HUES48 (cell line): Measurements from ENCODE around the gene ZBTB20.

ENCODE experiments used
- H3K27ac ChIP-seq: one replicate; pipeline ENCODE4 v1.7.0; 2013; ENCODE audit warnings: low read depth, low read length, inconsistent platforms
- H3K27me3 ChIP-seq: 2 replicates; pipeline ENCODE4 v1.6.1; 2013; ENCODE audit warnings: mild to moderate bottlenecking, low read length; ENCODE audit not compliant: control insufficient read depth, insufficient read depth
- H3K36me3 ChIP-seq: 2 replicates; pipeline ENCODE4 v1.6.1; 2013; ENCODE audit warnings: low read length; ENCODE audit not compliant: control insufficient read depth, insufficient read depth
- H3K4me1 ChIP-seq: 2 replicates; pipeline ENCODE4 v1.6.1; 2013; ENCODE audit warnings: mild to moderate bottlenecking, low read length; ENCODE audit not compliant: control insufficient read depth, insufficient read depth
- H3K4me3 ChIP-seq: 2 replicates; pipeline ENCODE4 v1.5.1; 2013; ENCODE audit warnings: mild to moderate bottlenecking, low read depth, low read length
- H3K9ac ChIP-seq: 2 replicates; pipeline ENCODE4 v1.6.1; 2013; ENCODE audit warnings: mild to moderate bottlenecking, low read depth, low read length, moderate library complexity
- H3K9me3 ChIP-seq: 2 replicates; pipeline ENCODE4 v1.6.1; 2013; ENCODE audit warnings: low read length; ENCODE audit not compliant: control insufficient read depth, insufficient read depth

The ZBTB20 gene

GRCh38 chr3:115062412-115062956 is 84.6 kb downstream of the ZBTB20 start:
- no peak overlapping the region for H3K27ac ChIP-seq
- peaks cover 5% of the 10 kb centered on the region; the same call in 1 of the 2 replicates for H3K4me1 ChIP-seq
- H3K9ac ChIP-seq, result no peak overlapping the region
- no peaks in the 10 kb centered on the region for H3K27me3 ChIP-seq
- no peak overlapping the region for H3K4me3 ChIP-seq
- no peaks in the 10 kb centered on the region for H3K9me3 ChIP-seq
- no peaks in the 10 kb centered on the region for H3K36me3 ChIP-seq

GRCh38 chr3:115062009-115062408 is 85.1 kb downstream of the ZBTB20 start:
- peaks cover 5% of the 10 kb centered on the region; the same call in 1 of the 2 replicates for H3K4me1 ChIP-seq
- H3K4me3 ChIP-seq, result no peak overlapping the region
- no peaks in the 10 kb centered on the region for H3K9me3 ChIP-seq
- H3K9ac ChIP-seq, result no peak overlapping the region
- no peaks in the 10 kb centered on the region for H3K36me3 ChIP-seq
- no peaks in the 10 kb centered on the region for H3K27me3 ChIP-seq
- no peak overlapping the region for H3K27ac ChIP-seq

- H3K4me3 ChIP-seq, result no peak overlapping the region
- H3K9me3 ChIP-seq, result no peaks in the 10 kb centered on the region
- no peaks in the 10 kb centered on the region for H3K27me3 ChIP-seq
- no peak overlapping the region for H3K27ac ChIP-seq
- no peaks in the 10 kb centered on the region for H3K36me3 ChIP-seq
- H3K9ac ChIP-seq, result no peak overlapping the region
- no peaks in the 10 kb centered on the region for H3K4me1 ChIP-seq
These were observed 94.2 kb downstream of the ZBTB20 start for GRCh38 chr3:115052906-115053305.

DNA sequence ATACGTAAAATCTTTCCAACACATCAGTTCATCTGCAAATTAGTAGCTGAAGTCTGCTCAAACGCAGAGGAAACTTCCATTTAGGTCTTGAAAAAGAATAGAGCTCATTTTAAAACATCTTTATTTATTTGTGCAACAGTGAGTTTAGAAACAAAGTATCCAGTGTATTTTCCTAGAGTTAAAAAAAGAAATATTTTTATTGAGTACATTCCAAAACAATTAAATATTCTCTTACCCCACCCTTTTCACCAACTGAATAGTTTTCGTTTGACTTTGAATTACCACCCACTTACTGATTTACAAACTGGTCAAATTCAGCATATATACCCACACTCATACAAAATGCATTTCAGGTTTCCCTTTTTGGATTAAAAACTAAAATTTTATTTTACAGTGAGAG is 104.7 kb downstream of the ZBTB20 start:
- H3K27me3 ChIP-seq, result no peaks in the 10 kb centered on the region
- no peak overlapping the region for H3K4me3 ChIP-seq
- H3K27ac ChIP-seq, result no peak overlapping the region
- no peaks in the 10 kb centered on the region for H3K36me3 ChIP-seq
- no peak overlapping the region for H3K9ac ChIP-seq
- no peaks in the 10 kb centered on the region for H3K4me1 ChIP-seq
- H3K9me3 ChIP-seq, result no peaks in the 10 kb centered on the region

GRCh38 chr3:115040673-115041286 is 106.3 kb downstream of the ZBTB20 start:
- Histone ChIP-seq H3K4me1 (no peaks in the 10 kb centered on the region), H3K27me3 (no peaks in the 10 kb centered on the region), H3K9me3 (no peaks in the 10 kb centered on the region), H3K9ac (no peak overlapping the region), H3K36me3 (no peaks in the 10 kb centered on the region), H3K4me3 (no peak overlapping the region), H3K27ac (no peak overlapping the region)

DNA sequence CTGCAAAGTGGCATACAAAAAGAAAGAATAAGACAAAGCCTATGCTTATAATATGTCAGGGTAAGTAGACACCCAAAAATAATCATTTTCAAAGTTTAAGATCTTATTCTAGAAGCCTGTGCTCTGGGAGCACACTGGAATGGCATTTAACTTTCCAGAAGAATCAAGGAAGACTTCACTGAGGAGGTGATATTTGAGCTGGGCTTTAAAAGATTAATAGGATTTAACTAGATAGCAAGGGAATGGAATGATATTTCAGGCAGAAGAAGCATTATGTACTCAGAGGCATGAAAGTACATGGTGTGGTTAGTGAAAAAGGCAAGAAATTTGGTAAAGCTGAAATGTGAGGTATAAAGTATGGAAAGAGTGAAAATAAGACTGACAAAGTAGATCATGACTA is 106.8 kb downstream of the ZBTB20 start:
- no peaks in the 10 kb centered on the region for H3K9me3 ChIP-seq
- H3K27me3 ChIP-seq, result no peaks in the 10 kb centered on the region
- no peaks in the 10 kb centered on the region for H3K4me1 ChIP-seq
- no peak overlapping the region for H3K27ac ChIP-seq
- H3K9ac ChIP-seq, result no peak overlapping the region
- H3K4me3 ChIP-seq, result no peak overlapping the region
- no peaks in the 10 kb centered on the region for H3K36me3 ChIP-seq

DNA sequence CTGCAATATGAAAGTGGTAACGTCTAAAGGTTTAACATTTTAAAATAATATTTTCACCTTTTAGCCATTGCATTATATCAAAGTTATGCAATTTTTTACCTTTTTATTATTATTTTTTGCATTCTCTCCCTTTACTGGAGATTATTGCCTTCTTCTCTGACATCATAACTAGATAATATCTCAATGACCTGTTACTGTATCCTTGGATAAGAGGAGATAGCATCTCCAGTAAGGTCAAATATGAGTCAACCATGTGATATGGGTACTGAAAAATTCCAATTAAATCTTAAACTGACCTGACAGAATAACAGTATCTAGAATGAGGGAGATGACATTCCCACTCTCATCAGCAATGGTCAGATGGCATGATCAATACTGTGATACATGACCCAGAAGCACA is 108.3 kb downstream of the ZBTB20 start:
- H3K4me1 ChIP-seq, result no peaks in the 10 kb centered on the region
- H3K27ac ChIP-seq, result no peak overlapping the region
- no peaks in the 10 kb centered on the region for H3K36me3 ChIP-seq
- H3K27me3 ChIP-seq, result no peaks in the 10 kb centered on the region
- no peaks in the 10 kb centered on the region for H3K9me3 ChIP-seq
- H3K4me3 ChIP-seq, result no peak overlapping the region
- no peak overlapping the region for H3K9ac ChIP-seq

DNA sequence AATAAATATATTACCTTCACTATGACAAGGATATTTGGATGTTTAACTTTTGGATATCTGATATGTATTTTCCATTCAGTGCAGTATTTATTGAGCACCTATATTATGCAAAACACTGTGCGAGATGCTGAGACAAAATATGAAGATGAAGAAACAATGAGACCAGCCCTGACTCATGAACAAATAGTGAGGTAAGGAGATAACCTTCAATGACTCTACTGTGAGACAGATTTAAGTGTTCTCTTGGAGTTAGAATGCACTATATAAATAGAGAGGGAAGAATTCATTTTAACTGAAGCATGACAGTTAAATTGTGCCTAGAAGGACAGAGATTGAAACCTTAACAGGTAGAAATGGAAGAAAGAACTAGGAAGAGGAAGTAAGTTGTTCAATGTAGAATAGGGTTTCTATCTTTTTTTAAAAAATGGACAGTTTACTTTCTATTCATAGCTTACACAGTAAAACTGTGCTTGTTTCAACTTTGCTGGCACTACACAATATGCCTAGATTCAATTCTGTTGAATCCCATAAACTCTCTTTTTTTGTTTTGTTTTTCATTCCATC is 124.2 kb downstream of the ZBTB20 start:
- Histone ChIP-seq H3K4me3 (no peak overlapping the region), H3K4me1 (no peaks in the 10 kb centered on the region)

DNA sequence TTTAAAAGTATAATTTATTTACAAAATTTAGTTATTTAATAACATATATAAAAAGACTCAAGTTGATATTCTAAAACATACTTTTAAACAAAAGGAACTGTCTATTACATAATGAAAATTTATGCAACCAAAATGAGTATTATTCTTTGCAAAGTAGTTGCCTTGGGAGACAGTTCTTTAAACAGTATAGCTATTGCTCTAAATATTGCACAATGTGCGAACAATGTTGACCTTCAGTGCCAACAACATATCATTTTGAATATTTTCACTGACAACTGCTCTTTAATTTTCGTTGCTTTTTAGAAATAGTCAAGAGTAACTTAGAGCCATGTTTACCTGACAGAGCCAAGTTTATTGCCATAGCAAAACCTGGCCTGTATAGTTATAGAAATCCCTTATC is 124.9 kb downstream of the ZBTB20 start:
- Histone ChIP-seq H3K27me3 (no peaks in the 10 kb centered on the region), H3K4me3 (no peak overlapping the region), H3K9ac (no peak overlapping the region), H3K4me1 (no peaks in the 10 kb centered on the region), H3K27ac (no peak overlapping the region), H3K36me3 (no peaks in the 10 kb centered on the region), H3K9me3 (no peaks in the 10 kb centered on the region)

More for the DNA sequence above, 124.2 kb downstream of the ZBTB20 start:
- Histone ChIP-seq H3K27ac (no peak overlapping the region), H3K27me3 (no peaks in the 10 kb centered on the region), H3K9ac (no peak overlapping the region), H3K36me3 (no peaks in the 10 kb centered on the region), H3K9me3 (no peaks in the 10 kb centered on the region)

DNA sequence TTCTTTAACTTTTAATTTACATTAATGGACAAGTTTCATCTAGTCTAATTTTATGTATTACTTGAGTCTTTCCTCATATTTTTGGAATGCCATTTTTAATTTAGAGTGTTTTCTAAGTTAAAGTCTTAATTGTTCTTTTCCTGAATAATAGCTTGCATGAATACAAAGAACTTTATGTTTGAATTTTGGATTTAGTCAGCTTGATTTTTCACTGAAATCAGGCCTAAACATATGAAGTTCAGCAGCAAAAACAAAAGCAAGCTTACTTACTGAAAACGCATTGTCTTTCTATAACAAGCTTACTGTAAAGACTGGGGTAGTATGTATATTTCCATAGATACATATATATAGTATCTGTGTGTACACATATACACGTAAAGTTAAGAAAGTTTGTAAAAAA is 126.0 kb downstream of the ZBTB20 start:
- H3K27ac ChIP-seq, result no peak overlapping the region
- no peak overlapping the region for H3K4me3 ChIP-seq
- no peaks in the 10 kb centered on the region for H3K36me3 ChIP-seq
- H3K27me3 ChIP-seq, result no peaks in the 10 kb centered on the region
- no peaks in the 10 kb centered on the region for H3K9me3 ChIP-seq
- H3K9ac ChIP-seq, result no peak overlapping the region
- no peaks in the 10 kb centered on the region for H3K4me1 ChIP-seq

DNA sequence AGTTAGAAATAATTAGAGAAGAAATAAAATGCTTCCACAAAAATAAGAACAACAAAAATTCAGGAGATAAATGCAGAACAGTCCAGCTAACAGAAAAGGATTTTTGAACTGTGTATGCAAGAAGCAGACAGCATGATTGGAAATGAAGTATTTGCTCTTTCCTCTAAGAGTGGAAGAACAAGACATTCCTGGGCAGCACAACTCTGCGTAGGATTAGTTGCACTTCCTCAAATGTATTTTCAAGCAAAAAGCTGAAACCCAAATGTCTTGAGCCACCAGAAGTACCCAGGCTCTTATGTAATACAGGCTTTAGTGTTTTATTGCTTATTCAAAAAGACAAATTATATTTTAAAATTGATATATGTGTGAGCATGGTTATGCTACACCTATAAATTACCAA is 127.2 kb downstream of the ZBTB20 start:
- H3K9ac ChIP-seq, result no peak overlapping the region
- H3K36me3 ChIP-seq, result no peaks in the 10 kb centered on the region
- H3K9me3 ChIP-seq, result no peaks in the 10 kb centered on the region
- no peak overlapping the region for H3K4me3 ChIP-seq
- no peaks in the 10 kb centered on the region for H3K4me1 ChIP-seq
- H3K27ac ChIP-seq, result no peak overlapping the region
- H3K27me3 ChIP-seq, result no peaks in the 10 kb centered on the region
